Measurements from ENCODE around the gene CD2.

GRCh38 chr1:116733476-116734365, 20.5 kb upstream of the CD2 start:
- TF ChIP-seq CTCF (IDR thresholded peaks at IDR 0.05) (no peak), POLR2A (IDR thresholded peaks at IDR 0.05) (no peak)
